Measurements from ENCODE around the gene MUL1.

The MUL1 gene

DNA sequence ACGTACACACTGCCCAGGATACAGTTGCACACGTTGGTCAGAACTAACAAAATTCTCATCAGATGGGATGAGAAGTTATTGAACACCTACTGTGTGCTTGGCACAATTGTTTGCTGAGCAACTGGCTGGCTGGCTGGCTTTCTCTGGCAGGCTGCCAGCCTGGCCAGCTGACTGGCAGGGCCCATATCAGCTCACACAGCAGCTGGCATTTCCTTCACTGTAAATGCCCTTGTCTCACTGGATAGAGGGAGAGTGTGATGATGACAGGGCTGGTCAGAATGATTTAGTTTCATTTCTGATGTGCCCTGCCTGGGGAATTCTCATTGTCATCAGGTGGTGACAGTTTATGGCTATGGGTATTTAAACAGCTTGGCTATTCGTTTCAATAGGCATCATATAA, 37.8 kb downstream of the MUL1 start:
- no peak for DNase-seq (ENCODE audit: low read depth)

DNA sequence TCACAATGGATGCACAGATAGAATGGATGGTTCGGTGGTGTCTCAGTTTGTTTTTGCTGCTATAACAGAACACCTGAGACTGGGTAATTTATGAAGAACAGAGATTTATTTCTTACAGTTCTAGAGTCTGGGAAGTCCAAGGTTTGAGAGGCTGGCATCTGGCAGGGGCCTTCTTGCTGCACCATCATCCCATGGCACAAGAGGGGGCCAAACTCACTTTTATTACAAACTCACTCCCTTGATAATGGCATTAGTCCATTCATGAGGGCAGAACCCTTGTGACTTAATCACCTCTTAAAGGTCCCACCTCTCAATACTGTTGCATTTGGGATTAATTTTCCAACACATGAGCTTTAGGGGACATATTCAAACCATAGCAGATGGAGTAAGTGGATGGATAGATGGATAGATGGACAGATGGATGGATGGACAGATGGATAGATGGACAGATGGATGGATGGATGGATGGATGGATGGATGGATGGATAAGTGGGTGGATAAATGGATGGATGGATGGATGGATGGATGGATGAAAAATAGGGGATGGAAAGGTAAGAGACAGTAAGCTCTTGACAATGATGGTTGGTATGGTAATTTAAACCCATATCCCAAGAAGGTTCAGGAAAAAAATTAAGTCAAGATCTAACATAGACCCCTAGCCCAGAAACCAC, 38.4 kb downstream of the MUL1 start:
- DNase-seq (ENCODE audit: low read depth) = no peak

DNA sequence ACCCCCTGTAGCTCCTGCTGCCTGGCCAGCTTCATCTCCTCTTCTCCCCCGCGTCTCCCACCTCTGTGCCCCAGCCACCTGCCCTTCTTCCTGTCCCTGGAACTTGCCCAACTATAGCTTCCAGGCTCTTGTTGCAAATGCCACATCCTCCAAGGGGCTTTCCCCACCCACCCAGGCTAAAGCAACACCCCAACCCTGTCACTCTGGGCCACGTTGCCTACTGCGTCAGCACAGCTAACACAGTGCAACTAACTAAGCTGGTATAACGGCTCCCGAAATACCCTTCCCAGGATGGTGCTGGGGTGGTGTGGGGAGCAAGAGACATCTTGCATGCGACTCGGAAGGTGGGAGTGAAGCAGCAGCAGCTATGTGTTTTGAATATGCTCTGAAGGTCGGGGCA, 41.7 kb downstream of the MUL1 start:
- DNase-seq (ENCODE audit: low read depth) = no peak

DNA sequence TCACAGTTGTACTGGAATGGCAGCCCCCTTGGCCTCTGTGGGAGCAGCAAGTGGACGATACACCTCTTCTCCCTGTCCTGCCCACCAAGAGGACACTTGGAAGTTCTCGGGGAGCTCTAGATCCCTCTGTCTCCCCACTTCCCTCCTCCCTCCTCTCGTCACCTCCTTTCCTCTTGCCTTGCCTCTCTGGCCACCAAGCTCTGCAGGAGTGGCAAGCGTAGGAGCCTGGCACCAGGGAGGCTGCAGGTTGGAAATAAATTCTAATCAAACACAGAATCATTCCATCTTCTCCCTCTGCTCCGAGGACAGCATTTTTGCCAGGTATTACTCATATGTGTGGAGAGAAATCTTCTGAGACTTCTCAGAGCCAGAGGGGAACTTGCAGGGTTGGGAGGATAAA, 42.8 kb downstream of the MUL1 start:
- no peak for DNase-seq (ENCODE audit: low read depth)

DNA sequence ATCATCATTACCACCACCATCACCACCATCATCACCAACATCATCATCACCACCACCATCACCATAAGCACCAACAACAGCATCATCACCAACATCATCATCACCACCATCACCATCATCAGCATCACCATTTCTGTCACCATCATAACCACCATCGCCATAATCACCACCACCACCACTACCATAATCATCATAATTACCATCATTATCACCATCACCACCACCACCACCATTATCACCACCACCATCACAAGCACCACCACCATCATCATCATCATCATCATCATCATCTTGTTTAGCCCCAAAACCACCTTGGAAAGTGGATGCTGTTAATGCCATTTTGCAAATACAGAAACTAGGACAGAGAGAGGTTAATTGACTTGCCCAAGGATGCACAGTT, 44.4 kb downstream of the MUL1 start:
- no peak for DNase-seq (ENCODE audit: low read depth)

DNA sequence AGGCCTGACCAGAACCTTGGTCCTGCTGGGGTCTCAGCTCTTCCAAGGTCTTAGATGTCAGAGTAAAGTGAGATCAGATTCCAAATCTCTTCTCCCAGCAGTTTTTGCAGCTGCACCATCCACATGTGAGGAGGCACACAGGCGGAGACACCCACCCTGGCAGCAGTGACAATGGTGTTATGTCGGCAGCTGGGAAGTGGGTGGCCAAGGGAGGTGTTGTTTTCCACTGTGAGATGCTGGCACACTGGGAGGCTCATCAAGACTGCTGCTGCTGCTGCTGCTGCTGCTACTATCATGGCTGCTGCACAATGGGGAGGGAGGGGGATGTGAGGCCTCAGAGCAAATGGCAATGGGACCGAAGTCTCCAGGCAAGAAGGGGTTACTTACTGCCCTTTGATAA, 45.6 kb downstream of the MUL1 start:
- no peak for DNase-seq (ENCODE audit: low read depth)

DNA sequence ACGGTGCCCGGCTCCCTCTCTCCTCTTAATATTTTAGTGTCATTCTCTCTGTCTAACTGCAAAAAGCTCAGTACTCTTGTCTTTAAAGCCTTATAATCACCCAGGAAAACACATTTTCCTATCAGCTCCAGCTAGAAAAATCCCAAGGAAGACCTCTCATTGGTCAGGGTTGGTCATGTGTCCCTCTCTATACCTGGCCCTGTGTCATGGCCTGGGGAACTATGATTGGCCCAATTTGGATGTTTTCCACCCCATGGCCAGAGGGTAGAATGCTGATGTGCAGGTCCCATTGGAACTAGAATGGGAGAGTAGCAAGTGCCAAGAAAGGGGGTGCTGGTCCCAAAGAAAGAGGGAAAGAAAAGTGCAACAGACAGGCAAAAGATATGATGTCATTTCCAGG, 49.2 kb downstream of the MUL1 start:
- no peak for DNase-seq (ENCODE audit: low read depth)

DNA sequence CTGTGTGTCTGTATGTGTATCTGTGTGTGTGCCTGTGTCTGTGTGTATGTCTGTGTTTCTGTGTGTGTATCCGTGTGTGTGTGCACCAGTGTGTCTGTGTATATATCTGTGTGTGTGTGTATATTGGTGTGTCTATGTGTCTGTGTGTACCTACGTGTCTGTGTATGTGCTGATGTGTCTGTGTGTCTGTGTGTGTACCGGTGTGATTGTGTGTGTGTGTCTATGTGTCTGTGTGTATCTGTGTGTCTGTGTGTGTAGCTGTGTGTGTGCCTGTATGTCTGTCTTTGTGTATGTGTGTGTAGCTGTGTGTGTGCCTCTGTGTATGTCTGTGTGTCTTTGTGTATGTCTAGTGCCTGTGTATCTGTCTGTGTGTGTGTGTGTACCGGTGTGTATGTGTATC, 53.9 kb downstream of the MUL1 start:
- no peak for DNase-seq (ENCODE audit: low read depth)

DNA sequence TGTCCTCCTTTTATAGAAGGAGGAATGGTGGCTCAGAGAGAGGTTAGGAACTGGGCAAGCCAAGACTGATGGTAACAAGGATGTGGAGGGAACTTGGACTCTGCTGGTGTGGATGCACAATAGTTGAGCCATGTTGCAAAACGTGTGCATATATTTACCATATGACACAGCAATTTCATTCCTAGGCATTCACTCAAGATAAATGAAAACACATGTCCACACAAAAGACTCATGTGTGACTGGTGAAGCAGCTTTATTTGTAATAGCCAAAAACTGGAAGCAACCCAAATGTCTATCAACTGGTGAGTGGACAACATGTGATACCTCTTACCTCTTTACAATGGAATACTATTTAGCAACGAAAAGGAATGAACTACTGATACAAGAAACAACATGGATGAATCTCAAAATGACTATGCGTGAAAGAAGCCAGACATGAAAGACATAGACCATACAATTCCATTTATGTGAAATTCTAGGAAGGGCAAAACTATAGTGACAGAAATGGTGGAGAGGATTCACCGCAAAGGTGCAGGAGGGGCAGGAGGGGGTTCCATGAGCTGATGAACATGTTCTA, 58.1 kb downstream of the MUL1 start:
- no peak for DNase-seq (ENCODE audit: low read depth)
